GM21576 (cell line): ENCODE measurements around the gene MOSPD3.
A peak's percentile ranks its signal among the peaks of the same experiment; 100 is the strongest.
"Not testable (repeated sequence)": the region's sequence is repeated elsewhere in the genome, so short reads cannot be mapped to it uniquely, and the experiment has no call there.

Source experiments
- ATAC-seq: cut with Tn5 transposase; IDR thresholded peaks from one replicate; pipeline ENCODE4 v1.9.1; 2021; ENCODE audit warnings: mild to moderate bottlenecking, moderate library complexity; ENCODE audit not compliant: unreplicated experiment

Gene MOSPD3, protein sequence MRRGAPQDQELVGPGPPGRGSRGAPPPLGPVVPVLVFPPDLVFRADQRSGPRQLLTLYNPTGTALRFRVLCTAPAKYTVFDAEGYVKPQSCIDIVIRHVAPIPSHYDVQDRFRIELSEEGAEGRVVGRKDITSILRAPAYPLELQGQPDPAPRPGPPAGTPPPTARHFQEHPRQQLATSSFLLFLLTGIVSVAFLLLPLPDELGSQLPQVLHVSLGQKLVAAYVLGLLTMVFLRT

GRCh38 chr7:100611983-100612729 lies at the start of gene MOSPD3:
Gene MOSPD3, plus strand, starts transcription at chr7:100612540. Its CDS starts 252 bp downstream, at chr7:100612792.
- peak; percentile 92 for ATAC-seq

- no peak for ATAC-seq
Observed at GRCh38 chr7:100563100-100563564, 49.2 kb upstream of the MOSPD3 start.

GRCh38 chr7:100563809-100564400 lies 48.4 kb upstream of the MOSPD3 start:
- ATAC-seq = no peak

DNA sequence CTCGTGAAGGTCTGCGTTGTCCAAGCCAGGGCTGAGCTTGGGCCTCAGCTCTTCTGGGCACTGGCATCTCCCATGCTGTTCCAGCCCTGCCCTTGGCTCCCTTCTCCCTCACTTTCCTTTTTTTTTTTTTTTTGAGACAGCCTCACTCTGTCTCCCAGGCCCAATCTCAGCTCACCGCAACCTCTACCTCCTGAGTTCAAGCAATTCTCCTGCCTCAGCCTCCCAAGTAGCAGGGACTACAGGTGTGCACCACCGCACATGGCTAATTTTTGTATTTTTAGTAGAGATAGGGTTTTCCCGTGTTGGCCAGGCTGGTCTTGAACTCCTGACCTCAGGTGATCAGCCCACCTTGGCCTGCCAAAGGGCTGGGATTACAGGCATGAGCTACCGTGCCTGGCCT lies 47.9 kb upstream of the MOSPD3 start:
- ATAC-seq = not testable (repeated sequence)

- no peak for ATAC-seq
Observed at GRCh38 chr7:100565133-100565571, 47.2 kb upstream of the MOSPD3 start.

- ATAC-seq = no peak
Observed at GRCh38 chr7:100566018-100566531, 46.3 kb upstream of the MOSPD3 start.

GRCh38 chr7:100567031-100567730 lies 45.2 kb upstream of the MOSPD3 start:
- no peak for ATAC-seq

DNA sequence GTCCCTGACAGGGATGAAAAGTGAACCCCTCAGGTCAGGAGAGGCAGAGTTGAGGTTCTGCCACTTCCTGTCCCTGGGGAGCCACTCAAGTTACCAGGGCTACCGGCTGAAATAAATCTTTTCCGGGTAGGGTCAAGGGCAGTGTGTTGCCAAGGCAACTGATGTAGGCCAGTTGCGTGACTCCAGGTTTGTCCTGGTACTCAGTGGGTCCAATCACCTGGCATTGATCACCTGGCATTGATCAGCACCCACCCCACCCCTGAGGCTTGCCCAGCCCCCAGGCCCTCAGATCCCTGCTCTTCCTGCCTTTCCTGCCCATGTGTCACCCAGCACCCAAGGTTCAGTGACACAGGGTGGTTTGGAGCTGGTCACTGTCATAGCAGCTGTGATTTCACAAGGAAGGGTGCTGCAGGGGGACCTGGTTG lies 44.6 kb upstream of the MOSPD3 start:
- no peak for ATAC-seq

- no peak for ATAC-seq
Observed at GRCh38 chr7:100568176-100568895, 44.0 kb upstream of the MOSPD3 start.

DNA sequence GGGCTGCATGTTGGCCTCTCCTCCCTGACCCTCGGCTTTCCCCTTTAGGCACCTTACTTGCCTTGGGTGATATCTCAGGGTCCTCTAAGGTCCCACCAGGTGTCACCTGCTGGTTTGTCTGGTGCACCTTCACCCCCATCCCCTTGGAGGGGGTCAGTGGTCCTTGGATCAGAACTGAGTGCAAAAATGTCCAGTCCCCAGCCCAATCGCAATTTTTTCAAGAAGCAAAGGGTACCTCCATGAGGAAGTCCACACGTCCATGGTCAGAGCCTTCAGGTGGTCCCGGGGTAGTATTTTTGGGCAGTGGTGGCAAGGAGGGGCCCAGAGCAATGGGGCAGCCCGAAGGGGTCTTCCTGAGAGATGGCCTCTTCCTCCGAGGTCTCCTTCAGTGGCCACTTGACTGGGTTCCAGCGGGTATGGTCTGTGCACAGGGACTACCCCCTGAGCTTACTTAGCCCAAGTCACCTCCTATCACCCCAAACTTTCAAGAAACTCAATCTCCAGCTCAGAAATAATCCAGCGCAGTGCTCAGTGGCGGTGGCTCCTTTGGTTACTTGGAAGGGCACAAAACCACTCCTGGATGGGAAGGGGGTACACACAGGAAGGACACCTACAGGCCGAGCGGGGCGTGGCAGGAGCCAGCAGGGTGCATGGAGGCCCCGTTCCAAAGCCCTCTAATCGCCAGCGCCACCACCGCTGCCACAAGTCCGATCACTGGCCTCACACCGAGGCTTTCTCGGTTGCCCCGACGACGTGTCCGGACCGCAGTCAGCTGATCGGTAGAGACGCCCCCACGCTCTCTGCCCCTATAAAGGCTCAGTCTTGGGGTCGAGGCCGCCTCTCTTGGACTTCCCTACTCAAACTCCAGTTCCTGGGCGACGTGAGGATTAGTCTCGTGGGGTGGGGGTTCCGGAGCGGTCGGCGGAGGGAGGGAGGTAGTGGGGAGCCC lies 43.2 kb upstream of the MOSPD3 start:
- no peak for ATAC-seq

DNA sequence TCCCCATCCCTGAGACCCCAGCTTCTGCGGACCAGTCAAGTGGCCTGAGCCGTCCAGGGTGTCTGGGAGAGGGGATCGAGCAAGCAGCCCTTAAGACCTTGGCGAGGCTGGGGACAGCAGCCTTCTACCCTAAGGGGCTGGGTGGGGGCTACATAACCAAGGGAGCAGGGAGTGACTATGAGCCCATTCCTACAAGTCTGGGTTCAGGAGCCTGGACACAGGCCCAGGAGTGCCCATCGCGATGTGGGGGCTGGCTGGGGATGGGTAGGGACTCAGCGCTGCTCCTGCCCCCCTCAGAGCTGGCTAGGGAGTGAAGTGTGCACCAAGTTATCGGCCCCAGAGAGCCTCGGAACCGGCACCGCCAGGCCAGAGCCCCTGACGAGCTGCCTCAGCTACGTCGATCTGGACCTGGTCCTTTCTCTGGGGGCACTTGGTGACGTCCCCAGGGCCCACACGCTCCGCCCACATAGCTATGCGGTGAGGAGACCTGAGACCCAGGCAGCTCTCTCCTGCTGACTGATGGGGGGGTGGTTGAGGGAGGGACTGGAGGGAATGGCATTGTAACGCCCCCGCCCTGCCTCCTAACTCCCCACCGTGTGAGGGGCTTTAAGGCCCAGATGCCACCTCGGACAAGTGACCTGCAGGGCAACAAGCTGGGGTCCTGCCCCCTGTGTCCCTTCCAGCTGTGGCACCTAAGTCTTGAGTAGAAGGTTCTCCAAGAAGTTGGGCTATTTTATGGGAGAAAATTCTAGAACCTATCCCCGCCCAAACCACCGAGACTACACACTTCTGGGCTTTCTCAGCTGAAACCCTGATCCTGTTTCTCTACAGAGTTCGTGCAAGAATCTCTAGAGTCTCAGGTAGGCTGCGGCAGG lies 41.1 kb upstream of the MOSPD3 start:
- no peak for ATAC-seq

- ATAC-seq = no peak
Observed at GRCh38 chr7:100571829-100572116, 40.6 kb upstream of the MOSPD3 start.

DNA sequence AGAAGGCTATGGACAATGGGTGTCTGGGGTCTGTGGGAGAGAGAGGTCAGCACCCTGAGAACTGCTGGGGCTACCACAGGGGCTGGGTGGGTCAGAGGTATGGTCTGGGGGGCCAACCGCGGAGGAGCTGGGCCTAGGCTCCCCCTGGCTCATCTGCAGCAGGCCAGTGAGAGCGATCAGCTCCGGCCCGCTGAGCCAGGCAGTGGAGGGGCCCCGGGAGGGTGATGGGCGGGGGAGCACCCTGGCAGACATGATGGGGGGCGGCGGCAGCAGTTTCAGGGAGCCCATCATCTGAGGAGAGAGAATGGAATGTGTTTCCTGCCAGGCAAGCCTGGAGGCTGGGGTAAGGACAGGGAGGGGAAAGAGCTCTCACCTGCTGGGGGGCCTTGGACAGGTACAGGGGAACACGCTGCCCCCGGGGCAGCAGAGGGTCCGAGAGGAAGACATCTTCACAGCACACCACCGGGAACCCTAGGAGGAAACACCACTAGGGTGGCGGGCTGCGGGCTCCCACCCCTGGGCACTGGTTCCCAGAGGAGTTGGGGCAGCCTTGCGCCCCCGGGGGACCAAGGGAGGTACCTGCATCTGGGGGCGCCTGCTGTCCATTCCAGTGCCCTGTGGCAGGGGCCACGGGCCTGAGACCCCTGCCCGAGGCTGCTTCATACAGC lies 39.9 kb upstream of the MOSPD3 start:
- no peak for ATAC-seq

- no peak for ATAC-seq
Observed at GRCh38 chr7:100572949-100573675, 39.2 kb upstream of the MOSPD3 start.

DNA sequence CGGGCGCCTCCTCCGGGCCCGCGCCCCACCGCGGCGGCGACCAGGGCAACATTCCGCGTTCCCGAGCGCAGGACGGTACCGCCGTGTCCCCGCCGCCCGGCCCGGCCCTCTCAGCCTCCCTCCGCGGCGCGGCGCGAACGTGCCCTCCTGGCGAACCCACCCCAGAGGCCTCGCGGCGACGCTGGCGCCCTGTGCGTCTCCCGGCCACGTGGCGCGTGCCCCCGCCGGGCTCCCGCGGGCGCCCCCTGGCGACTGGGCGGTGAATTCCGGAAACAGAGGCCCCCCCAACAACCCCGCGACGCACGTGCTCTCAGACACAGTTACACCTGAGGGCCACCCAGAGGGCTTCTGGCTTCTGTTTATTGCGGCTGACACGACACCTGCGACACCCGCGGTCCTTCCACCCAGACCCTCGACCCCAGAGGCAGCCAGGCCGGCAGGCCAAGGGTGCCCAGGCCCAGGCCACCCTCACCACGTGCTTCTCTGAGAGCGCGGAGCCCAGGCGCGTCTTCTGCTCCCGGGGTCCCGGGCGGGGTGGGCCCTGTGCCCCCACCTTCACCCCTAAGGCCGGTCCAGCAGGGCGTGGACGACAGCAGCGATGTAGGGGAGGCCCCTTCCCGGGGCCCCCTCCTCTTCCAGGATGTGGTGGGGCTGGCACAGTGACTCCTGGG lies 38.5 kb upstream of the MOSPD3 start, which contains the start of gene SAP25:
TSS of gene SAP25 (minus strand) at position 210 of the 671 bp plus-strand sequence. CDS start at position 52, 158 bp downstream.
- ATAC-seq = no peak

DNA sequence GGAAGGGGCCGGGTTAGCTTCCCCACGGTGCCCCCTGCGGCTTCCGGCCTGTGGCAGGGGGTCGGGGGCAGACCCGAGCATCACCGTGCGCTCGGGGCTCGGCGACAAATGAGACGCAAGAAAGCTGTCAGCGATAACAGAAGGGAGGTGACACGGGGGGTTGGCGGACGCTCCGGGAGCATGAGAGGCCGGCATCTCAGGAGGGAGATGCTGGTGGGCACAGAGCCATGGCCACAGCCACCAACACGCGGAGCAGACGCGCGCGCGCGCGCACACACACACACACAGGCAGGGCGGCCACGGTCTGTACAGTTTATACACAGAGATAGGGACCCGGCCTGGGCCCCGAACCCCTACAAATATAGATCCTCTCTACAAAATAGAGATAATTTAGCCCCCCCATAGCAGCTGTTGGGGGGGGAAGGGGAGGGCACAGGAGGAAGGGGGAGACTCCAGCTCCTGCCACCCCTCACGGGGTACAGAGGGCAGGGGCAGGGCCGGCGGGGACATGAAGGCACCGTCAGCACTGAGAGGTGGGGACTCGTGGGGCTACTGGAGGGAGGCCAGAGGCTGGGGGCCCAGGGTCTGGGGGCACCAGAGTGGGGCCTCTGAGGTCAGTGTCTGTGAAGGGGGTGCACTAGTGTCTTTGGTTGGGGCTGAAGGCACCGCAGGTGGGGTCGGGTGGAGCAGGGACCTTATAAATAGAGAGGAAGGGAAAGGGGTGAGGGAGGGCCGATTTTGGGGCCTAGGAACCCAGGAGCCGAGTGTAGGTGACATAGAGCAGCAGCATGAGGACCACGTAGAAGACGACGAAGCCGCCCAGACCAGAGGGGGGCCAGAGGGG lies 37.8 kb upstream of the MOSPD3 start:
- no peak for ATAC-seq
